Measurements from ENCODE around the gene ZNF511.

Gene ZNF511

GRCh38 chr10:133274751-133275683 is 33.7 kb upstream of the ZNF511 start:
- peak; percentile 88 for DNase-seq (ENCODE audit: extremely low spot score)
- no peak for TF ChIP-seq CTCF (IDR thresholded peaks at IDR 0.05; ENCODE audit: control extremely low read depth, extremely low read depth, low read depth, missing control alignments)
- ChIA-PET CTCF (interaction anchor here (0.8 to 2.6 kb wide), 11 partner anchors 8 to 40 kb away, joined by 3 to 21 read pairs (median 4); no protein-coding TSS in a partner anchor), POLR2A (interaction anchor here (0.7 to 1.6 kb wide), 3 partner anchors 12 to 102 kb away, joined by 3 read pairs; no protein-coding TSS in a partner anchor)

- ChIA-PET CTCF (interaction anchor here (0.8 to 2.6 kb wide), 11 partner anchors 9 to 39 kb away, joined by 3 to 21 read pairs (median 4); no protein-coding TSS in a partner anchor), POLR2A (interaction anchor here (1.0 to 1.6 kb wide), 2 partner anchors 13 to 15 kb away, joined by 3 read pairs; no protein-coding TSS in a partner anchor)
- TF ChIP-seq CTCF (IDR thresholded peaks at IDR 0.05; ENCODE audit: control extremely low read depth, extremely low read depth, low read depth, missing control alignments), result peak; percentile 42
- DNase-seq (ENCODE audit: extremely low spot score), result peak; percentile 63
Observed at GRCh38 chr10:133275684-133276092, 33.0 kb upstream of the ZNF511 start.

- POLR2A ChIA-PET, result interaction anchor here (1.6 kb wide), 1 partner anchor 13 kb away, joined by 3 read pairs; no protein-coding TSS in a partner anchor
- DNase-seq (ENCODE audit: extremely low spot score), result no peak
- CTCF ChIA-PET, result interaction anchor here (0.9 to 2.6 kb wide), 8 partner anchors 9 to 53 kb away, joined by 3 to 16 read pairs (median 4); no protein-coding TSS in a partner anchor
- no peak for TF ChIP-seq CTCF (IDR thresholded peaks at IDR 0.05; ENCODE audit: control extremely low read depth, extremely low read depth, low read depth, missing control alignments)
Observed at GRCh38 chr10:133276100-133276434, 32.6 kb upstream of the ZNF511 start.

GRCh38 chr10:133276435-133277201 is 32.1 kb upstream of the ZNF511 start, which contains the start of gene ADAM8:
ADAM8 (minus strand) TSS chr10:133276868; CDS start chr10:133276817, 51 bp downstream.
- CTCF ChIA-PET, result interaction anchor here (0.9 to 2.6 kb wide), 5 partner anchors 8 to 52 kb away, joined by 3 to 16 read pairs (median 5); no protein-coding TSS in a partner anchor
- no peak for TF ChIP-seq CTCF (IDR thresholded peaks at IDR 0.05; ENCODE audit: control extremely low read depth, extremely low read depth, low read depth, missing control alignments)
- POLR2A ChIA-PET, result interaction anchor here (1.6 kb wide), 1 partner anchor 14 kb away, joined by 3 read pairs; no protein-coding TSS in a partner anchor
- DNase-seq (ENCODE audit: extremely low spot score), result peak; percentile 93

- ChIA-PET CTCF (interaction anchor here (1.0 to 5.6 kb wide), 4 partner anchors 10 to 29 kb away, joined by 3 to 28 read pairs (median 4); no protein-coding TSS in a partner anchor), POLR2A (no interaction called here)
- DNase-seq (ENCODE audit: extremely low spot score), result no peak
- TF ChIP-seq CTCF (IDR thresholded peaks at IDR 0.05; ENCODE audit: control extremely low read depth, extremely low read depth, low read depth, missing control alignments), result no peak
Observed at GRCh38 chr10:133277277-133277992, 31.3 kb upstream of the ZNF511 start.
